GM21367 (cell line): Measurements from ENCODE around the gene PAK5.

Source experiments
- ATAC-seq: cut with Tn5 transposase; IDR thresholded peaks from one replicate; pipeline ENCODE4 v1.9.1; 2021; ENCODE audit not compliant: unreplicated experiment

The PAK5 gene

DNA sequence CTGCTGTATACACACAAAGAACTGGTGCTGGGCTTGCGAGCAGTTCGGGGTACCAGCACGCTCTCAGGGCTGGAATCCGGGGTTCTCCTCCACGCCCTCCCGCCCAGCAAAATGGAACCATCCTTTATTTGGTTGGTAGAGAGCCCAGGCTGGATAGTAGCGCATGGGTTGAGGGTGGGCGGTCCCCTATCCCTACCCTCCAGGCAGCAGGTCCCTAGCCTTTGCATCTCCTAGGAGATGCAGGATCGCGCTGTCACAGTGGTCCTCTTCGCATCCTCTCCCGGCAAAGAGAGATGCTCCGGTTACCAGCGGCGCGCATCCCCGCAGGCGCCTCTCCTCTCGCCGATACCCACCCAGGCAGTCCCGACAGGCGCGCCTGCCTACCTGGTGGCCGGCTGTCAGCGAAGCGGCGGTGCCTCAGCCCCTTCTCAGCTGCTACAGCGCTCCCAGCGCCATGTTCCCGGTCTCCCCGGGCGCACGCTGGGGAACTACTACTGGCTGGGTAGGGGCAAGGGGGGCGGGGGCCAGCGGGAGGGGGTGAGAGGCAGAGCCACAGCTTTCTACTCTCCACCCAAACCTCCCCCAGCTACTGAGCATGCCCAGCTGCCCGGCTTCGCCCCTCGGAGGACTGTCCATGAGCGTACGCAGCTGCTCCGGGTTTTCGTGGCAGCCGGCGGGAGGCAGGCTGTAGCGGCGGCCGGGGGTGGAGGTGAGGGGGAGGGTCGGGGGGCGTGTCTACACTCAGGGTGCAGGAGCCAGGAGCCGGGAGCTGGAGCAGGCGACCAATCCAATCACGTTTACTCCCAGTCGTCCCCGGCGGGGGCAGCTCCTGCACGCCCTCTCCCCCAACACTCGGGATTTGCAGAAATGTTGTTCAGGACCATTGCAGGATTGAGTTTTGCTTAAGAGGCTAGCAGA is at the start of gene PAK5:
PAK5 (minus strand) TSS at position 699 of the 918 bp plus-strand sequence. CDS start 194,748 bp downstream, outside the sequence.
- no peak for ATAC-seq

- no peak for ATAC-seq
Measured at GRCh38 chr20:9887706-9888105, 48.8 kb upstream of the PAK5 start.

- no peak for ATAC-seq
Measured at GRCh38 chr20:9886227-9886626, 47.4 kb upstream of the PAK5 start.

- ATAC-seq, result no peak
Measured at GRCh38 chr20:9884666-9885065, 45.8 kb upstream of the PAK5 start.

GRCh38 chr20:9884061-9884460 is 45.2 kb upstream of the PAK5 start:
- ATAC-seq, result no peak

DNA sequence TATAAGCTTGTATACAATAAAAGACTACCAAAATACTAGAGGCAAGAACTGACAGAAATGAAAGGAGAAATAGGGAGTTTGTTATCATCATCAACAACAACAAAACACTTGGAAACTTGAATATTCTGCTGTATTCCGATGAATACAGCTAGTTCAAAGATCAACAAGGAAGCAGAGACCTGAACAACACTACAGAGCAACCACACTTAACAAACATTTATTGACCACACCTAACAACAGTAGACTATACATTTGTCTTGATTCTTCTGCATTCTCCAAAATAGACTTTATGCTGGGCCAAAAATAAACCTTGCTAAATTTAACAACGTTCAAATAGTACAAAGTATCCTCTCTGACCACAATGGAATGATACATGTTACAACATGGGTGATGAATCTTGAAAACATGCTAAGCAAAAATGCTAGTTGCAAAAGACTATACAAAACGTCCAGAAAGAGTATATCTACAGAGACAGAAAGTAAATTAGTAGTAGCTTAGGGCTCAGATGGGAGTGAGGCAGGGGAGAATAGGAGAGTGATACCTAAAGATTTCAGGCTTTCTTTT is 39.1 kb upstream of the PAK5 start:
- no peak for ATAC-seq

GRCh38 chr20:9867196-9867980 is 28.5 kb upstream of the PAK5 start:
- no peak for ATAC-seq

DNA sequence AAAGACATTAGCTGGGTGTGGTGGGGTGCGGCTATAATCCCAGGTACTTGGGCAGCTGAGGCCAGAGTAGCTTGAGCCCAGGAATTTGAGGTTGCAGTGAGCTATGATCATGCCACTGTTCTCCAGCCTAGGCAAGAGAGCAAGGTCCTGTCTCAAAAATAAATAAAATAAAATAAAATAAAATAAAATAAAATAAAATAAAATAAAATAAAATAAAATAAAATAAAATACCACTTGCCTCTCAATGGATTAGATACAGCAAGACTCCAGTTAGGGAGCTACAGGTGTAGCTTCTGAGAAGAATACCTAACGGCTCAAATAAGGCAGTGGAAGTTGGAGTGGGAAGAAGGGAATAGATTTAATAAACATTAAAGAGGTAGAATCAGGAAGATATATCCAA is 13.7 kb upstream of the PAK5 start:
- no peak for ATAC-seq

- ATAC-seq, result no peak
Measured at GRCh38 chr20:9839626-9840025, 750 bp upstream of the PAK5 start.

DNA sequence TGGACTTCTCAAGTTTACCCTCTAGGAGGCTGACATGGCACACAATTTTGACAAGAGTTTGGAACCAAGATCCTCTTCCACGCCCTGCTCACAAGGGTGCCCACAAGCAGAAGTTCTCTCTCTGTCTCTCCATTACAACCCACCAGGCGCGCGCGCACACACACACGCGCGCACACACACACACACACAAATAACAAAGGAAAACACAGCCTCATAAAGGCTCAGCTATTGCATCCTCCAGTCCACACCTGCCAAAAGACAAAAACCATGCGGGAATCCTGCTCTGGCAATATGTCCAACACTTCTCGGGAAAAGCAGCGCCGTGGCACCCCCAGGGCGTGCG is 870 bp downstream of the PAK5 start:
- no peak for ATAC-seq

- ATAC-seq, result no peak
Measured at GRCh38 chr20:9837634-9838033, 1.2 kb downstream of the PAK5 start.

GRCh38 chr20:9835302-9835701 is 3.6 kb downstream of the PAK5 start:
- no peak for ATAC-seq

DNA sequence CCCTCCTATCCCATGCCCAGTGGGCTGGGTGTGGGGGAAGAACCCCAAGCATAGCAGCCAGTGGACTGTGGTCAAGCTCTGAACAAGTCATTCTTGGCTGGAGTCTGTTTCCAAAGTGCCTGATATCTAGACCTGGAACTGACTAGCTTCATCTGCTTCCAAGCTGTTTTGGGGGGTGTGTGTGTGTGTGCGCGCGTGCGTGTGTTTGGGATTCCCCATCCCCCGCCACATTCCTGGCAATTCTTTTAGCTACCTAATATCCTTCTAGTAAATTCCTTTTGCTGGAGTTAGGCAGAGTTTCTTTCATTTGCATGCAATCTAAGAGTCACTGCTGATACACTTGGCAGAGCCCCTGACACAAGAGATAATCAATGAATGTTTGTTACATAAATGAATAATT is 7.8 kb downstream of the PAK5 start:
- no peak for ATAC-seq

DNA sequence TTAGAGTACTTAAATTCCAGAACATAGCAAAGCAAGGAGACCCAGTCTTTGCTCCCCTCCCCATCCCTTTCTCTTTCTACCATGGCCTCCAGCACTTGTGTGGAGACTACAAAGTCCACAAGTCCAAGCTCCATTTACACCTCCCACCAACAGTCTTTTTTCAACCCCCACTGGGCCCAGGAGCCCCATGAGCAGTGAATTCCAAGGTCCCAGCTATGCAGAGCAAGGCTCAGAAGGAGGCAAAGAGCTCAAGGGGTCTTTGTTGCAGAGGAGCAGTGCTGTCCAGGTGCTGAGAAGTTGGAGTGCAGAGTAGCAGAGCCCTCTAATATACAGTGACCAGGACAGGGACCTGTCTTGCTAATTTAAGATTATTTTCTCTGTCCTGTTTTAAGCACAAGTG is 9.0 kb downstream of the PAK5 start:
- no peak for ATAC-seq

DNA sequence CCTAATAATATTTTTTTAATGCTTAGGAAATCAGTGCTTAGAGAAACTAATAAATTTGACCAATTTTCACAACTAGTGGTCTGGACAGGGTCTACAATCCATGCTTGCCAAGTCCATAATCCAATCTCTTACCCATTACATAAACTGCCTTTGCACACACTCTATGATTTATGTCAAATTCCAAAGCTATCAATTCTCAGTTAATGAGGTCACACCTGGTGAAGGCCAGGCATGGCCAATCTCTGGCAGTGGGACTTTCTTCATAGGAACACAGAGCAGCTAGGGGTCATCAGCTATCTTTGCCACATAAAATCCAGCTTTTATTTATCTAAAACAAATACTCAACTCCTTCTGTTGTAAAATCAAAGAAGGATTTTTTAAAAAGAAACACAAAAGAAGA is 21.2 kb downstream of the PAK5 start:
- ATAC-seq, result no peak

DNA sequence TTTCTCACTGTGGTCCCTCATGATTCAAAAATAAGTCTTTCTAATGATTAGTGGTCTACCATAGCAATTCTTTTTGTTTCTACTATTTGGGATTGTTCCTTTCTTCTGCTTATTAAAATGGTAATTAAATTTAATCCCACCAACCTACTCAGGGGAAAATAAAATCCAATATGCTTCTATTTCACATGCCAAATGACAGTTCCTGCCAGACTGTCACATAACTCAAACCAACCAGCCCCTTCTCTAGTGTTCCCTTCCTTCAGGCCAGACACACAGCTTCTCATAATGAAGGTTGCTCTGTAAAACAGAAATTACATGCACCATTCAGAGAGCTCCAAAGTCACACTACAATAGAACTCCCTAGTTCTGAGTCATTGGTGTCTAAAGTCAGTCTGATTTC is 23.2 kb downstream of the PAK5 start:
- ATAC-seq, result no peak

DNA sequence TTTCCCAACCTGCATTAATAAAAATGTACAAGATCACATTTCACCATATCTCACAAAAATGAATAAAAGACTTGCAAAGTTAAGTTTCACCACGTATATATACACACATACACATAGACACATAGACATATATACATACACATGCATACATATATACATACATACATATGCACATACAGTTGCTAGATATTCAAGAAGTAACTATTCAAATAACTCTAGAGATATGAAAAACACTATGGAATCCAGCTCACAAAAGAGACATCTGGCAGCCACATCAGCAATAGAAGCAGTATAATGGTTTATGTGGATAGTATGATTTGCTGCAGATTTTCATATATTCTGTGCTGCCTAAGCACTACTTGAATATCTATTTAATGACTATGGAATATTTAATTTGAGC is 28.1 kb downstream of the PAK5 start:
- no peak for ATAC-seq

- no peak for ATAC-seq
Measured at GRCh38 chr20:9809271-9809670, 29.6 kb downstream of the PAK5 start.

- no peak for ATAC-seq
Measured at GRCh38 chr20:9808166-9808565, 30.7 kb downstream of the PAK5 start.

- no peak for ATAC-seq
Measured at GRCh38 chr20:9807136-9807535, 31.7 kb downstream of the PAK5 start.

DNA sequence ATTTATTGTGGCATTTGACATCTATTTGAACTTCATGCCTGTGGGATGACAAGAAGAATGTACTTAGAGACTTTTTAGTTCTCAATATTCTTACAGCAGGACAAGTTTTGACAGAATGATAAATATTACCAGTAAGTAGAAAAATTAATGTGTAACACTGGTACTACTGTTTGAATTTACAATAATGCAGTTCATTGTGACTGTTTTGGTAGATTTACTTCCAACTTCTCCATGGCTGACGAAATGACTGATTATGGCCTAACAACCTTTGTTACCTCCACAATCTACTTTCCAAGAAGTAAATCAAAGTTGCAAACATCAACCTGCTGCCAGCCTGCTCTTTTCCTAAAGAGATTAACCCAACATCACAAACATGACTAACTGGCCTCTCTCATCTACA is 38.5 kb downstream of the PAK5 start:
- ATAC-seq, result no peak

DNA sequence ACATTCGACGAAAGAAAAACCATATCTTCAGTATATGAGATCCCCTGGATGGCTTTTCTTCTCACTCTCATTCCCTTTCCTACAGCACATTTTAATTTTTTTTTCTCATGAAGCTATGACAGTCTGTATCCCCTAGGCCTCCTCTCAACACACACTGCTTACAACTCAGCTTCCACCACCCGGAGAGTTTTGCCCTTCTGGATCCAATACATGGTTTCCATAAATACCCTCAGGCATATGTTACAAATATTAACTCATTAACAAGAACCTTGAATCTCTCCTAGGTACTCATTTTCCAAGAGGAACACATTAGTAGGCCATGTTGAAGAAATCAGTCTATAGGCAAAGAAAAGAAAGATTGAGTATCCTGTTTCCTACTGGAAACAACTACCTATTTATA is 44.0 kb downstream of the PAK5 start:
- ATAC-seq, result no peak
